ENCODE results near the gene CHD5. TPM values are rescaled to one million over a fixed set of nuclear protein-coding genes. Genes with fewer than 3 reads are reported as not detected.

CHD5 gene
- total RNA-seq, 1 experiment from 2014 or later = 6.1 TPM

DNA sequence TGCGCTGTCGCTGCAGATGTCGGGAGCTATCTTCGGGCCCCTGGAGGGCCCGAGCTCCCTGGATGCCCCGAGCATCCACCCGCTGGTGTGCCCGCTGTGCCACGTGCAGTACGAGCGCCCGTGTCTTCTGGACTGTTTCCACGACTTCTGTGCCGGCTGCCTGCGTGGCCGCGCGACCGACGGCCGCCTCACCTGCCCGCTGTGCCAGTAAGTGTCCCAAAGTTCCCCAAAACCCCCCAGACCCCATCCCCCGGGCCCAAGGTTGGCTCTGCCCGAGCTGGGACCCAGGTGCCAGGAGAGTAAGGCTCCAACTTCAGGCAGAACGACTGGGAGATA lies 26.4 kb upstream of the CHD5 start:
- peak overlapping the region; percentile 82 to 96 for H3K4me3 ChIP-seq (replicated peaks in 1 of 2; ENCODE audit: low read depth in 1 of 2, low read length in 2 of 2)
- peak overlapping the region; percentile 99 for H3K27ac ChIP-seq (ENCODE audit: low read depth, low read length)
- ATAC-seq (no peak), DNase-seq (ENCODE audit: low read depth, low spot score) (no peak)
- H3K27me3 ChIP-seq (ENCODE audit: insufficient read depth, low read length) = no peaks in the 10 kb centered on the region
- H3K36me3 ChIP-seq (ENCODE audit: control insufficient read depth in 1 of 2, insufficient read depth in 2 of 2, low read length in 2 of 2) = peaks cover 0 to 10% of the 10 kb centered on the region in 2 experiments; a peak in 2 of 4 replicates
- TF ChIP-seq ZNF274 (IDR thresholded peaks at IDR 0.05; ENCODE audit: low read depth, low read length) (no peak), SP1 (IDR thresholded peaks at IDR 0.05; ENCODE audit: low read depth) (no peak), CBX3 (IDR thresholded peaks at IDR 0.05; ENCODE audit: low read depth) (no peak), SIN3A (IDR thresholded peaks at IDR 0.05; ENCODE audit: low read depth) (no peak), ELF1 (IDR thresholded peaks at IDR 0.05; ENCODE audit: borderline replicate concordance, low read depth) (no peak), CEBPB (IDR thresholded peaks at IDR 0.05; ENCODE audit: low read depth) (no peak), POLR2A (IDR thresholded peaks at IDR 0.05; ENCODE audit: borderline replicate concordance, extremely low read depth, insufficient read depth, insufficient read length) (no peak), EGR1 (IDR thresholded peaks at IDR 0.05; ENCODE audit: low read depth) (no peak), JUND (IDR thresholded peaks at IDR 0.05) (no peak)
- TF ChIP-seq, protein P1, sequence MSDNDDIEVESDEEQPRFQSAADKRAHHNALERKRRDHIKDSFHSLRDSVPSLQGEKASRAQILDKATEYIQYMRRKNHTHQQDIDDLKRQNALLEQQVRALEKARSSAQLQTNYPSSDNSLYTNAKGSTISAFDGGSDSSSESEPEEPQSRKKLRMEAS (IDR thresholded peaks at IDR 0.05) = no peak
- TF ChIP-seq, protein P2, sequence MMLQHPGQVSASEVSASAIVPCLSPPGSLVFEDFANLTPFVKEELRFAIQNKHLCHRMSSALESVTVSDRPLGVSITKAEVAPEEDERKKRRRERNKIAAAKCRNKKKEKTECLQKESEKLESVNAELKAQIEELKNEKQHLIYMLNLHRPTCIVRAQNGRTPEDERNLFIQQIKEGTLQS (IDR thresholded peaks at IDR 0.05) = no peak
- H3K79me2 ChIP-seq (ENCODE audit: insufficient read depth, low read length) = peaks cover 24% of the 10 kb centered on the region
- peak overlapping the region; percentile 99 for H3K9ac ChIP-seq (ENCODE audit: low read length)
- RAD21 ChIA-PET (ENCODE audit: low non-redundant PET in 1 of 2, low total read pairs in 2 of 2, uncharacterized antibody in 2 of 2, unreplicated experiment in 2 of 2) = interaction anchor here in 1 of 2 experiments (0.5 to 0.6 kb wide), 2 partner anchors 38 to 169 kb away, joined by 3 read pairs; no protein-coding TSS in a partner anchor
- H3K4me1 ChIP-seq (ENCODE audit: control insufficient read depth in 1 of 2, insufficient read depth in 2 of 2, low read length in 2 of 2) = peaks cover 7 to 27% of the 10 kb centered on the region in 2 experiments
- H3K4me2 ChIP-seq (ENCODE audit: low read length) = peak overlapping the region; percentile 98
- H4K20me1 ChIP-seq (ENCODE audit: insufficient read depth) = no peaks in the 10 kb centered on the region
- CTCF ChIA-PET = interaction anchor here (0.7 to 3.8 kb wide), 8 partner anchors 15 to 234 kb away, joined by 3 to 44 read pairs (median 4); no protein-coding TSS in a partner anchor
- no peaks in the 10 kb centered on the region for H3K9me3 ChIP-seq (ENCODE audit: control insufficient read depth in 1 of 2, insufficient read depth in 1 of 2, low read depth in 1 of 2, low read length in 2 of 2)
- no peak overlapping the region for H2AFZ ChIP-seq (ENCODE audit: low read depth, low read length, poor library complexity, severe bottlenecking)
- no TSS peak for BruUV-seq (replicated peaks)
- H3K9me2 ChIP-seq (ENCODE audit: insufficient read depth) = no peaks in the 10 kb centered on the region
- POLR2A ChIA-PET = interaction anchor here (0.7 to 1.5 kb wide), 6 partner anchors 11 to 28 kb away, joined by 3 to 11 read pairs (median 4); no protein-coding TSS in a partner anchor
- intact Hi-C loops (cut with micrococcal nuclease) = no loop called here
